ENCODE data around the gene NMNAT1.
"Not testable (repeated sequence)": the region's sequence is repeated elsewhere in the genome, so short reads cannot be mapped to it uniquely, and the experiment has no call there.

Gene NMNAT1

DNA sequence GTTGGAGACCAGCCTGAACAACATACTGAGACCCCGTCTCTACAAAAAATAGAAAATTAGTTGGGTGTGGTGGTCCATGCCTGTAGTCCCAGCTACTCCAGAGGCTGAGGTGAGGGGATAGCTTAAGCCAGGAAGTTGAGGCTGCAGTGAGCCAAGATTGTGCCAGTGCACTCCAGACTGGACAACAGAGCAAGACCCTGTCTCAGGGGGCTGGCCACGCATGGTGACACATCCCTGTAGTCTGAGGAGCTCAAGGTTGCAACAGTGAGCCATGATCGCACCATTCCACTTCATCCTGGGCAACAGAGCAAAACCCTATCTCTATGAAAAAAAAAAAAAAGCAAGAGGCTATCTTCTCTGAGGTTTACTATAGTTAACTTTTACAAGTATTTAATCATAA, 76.8 kb downstream of the NMNAT1 start:
- no peak for DNase-seq (ENCODE audit: low read depth)

DNA sequence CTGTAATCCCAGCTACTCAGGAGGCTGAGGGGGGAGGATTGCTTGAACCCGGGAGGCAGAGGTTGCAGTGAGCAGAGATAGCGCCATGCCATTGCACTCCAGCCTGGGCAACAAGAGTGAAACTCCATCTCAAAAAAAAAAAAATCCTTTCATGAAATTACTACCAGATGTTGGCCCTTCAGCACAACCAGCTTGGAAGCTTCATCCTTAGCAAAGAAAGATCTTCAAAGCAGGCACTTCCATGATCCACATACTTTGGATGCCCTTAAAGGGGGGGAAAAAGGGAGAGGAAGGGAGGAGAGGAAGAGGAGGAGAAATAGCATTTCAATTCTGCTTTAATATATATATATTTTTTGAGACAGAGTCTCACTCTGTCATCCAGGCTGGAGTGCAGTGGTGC, 77.4 kb downstream of the NMNAT1 start:
- DNase-seq (ENCODE audit: low read depth): not testable (repeated sequence)

DNA sequence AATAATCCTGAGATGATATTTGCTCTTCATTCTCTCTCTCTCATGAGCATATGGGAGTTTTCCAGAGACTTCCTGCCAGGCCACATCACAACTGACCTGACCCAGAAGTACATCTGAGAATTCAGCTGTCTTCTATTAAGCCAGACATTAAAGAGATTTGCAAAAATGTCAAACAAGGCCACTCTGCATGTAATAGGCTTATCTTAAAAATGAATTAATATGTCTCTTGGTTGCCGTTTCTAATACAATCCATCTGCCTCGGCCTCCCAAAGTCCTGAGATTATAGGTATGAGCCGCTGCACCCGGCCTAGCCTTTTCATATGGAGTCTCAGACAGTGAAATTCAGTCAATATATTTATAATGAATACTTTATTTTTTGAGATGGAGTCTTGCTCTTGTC, 78.7 kb downstream of the NMNAT1 start:
- DNase-seq (ENCODE audit: low read depth): not testable (repeated sequence)

DNA sequence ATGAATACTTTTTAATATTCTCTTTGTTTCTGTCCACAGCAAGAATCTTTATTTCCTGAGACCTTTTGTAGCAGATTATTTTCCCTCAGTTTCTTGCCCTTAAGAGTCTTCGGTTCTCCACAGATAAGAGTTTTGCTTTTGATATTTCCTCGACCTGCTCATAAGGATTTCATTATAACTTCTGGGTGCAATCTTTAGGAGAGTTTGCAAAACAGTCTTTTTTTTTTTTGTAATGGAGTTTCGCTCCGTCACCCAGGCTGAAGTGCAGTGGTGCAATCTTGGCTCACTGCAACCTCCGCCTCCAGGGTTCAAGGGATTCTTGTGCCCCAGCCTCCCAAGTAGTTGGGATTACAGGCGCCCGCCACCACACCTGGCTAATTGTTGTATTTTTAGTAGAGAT, 79.4 kb downstream of the NMNAT1 start:
- no peak for DNase-seq (ENCODE audit: low read depth)

DNA sequence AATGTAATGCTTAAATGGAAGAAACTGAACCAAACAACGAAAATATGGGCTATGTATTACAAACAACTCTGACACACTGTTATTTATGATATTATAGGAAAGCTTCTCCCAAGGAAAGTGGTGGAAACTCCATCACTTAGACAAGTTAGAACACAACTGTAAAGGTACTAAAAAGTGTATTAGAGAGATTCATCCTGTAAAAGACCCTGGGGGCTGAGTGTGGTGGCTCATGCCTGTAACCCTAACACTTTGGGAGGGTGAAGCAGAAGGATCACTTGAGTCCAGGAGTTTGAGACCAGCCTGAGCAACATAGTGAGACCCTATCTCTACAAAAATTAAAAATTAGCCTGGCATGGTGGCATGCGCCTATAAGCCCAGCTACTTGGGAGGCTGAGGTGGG, 82.1 kb downstream of the NMNAT1 start:
- DNase-seq (ENCODE audit: low read depth): no peak

DNA sequence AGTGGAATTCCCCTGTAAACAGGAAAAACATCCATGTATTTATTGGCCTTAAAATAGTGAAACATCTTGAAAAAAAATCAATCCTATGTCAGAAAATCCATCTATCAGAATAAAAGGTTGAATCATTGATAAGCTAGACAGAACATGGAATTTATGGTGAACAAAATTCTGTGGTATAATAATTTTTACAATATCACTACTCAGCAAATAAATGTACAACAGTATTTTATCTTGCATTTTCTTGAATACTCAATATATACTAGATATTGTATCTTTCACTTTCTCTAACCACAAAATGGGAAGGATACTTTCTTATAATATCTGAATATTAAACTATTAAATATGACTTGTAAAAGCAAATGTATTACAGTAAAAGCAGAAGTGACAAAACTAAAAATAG, 83.8 kb downstream of the NMNAT1 start:
- DNase-seq (ENCODE audit: low read depth): no peak

DNA sequence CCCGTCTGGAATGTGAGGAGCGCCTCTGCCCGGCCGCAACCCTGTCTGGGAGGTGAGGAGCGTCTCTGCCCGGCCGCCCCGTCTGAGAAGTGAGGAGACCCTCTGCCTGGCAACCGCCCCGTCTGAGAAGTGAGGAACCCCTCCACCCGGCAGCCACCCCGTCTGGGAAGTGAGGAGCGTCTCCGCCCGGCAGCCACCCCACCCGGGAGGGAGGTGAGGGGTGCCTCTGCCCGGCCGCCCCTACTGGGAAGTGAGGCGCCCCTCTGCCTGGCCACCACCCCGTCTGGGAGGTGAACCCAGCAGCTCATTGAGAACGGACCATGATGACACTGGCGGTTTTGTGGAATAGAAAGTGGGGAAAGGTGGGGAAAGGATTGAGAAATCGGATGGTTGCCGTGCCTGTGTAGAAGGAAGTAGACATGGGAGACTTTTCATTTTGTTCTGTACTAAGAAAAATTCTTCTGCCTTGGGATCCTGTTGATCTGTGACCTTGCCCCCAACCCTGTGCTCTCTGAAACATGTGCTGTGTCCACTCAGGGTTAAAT, 85.8 kb downstream of the NMNAT1 start:
- not testable (repeated sequence) for DNase-seq (ENCODE audit: low read depth)

DNA sequence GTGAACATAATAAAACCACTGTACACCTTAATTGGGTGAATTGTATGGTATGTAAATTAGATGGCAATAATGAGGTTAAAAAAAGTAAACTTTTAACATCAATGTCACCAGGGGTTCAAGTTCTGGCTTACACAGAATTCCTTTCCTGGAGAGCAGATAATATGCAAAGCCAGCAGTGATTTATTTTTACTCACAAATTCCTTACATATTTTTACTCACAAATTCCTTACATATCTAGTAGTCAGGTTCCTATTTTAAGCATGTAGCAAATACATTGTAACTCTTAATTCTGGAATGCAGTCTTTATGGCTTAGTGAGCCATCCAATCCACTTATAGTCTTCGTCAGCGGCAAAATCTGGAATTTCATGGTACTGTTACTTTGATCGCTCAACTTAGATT, 88.2 kb downstream of the NMNAT1 start:
- DNase-seq (ENCODE audit: low read depth): no peak

DNA sequence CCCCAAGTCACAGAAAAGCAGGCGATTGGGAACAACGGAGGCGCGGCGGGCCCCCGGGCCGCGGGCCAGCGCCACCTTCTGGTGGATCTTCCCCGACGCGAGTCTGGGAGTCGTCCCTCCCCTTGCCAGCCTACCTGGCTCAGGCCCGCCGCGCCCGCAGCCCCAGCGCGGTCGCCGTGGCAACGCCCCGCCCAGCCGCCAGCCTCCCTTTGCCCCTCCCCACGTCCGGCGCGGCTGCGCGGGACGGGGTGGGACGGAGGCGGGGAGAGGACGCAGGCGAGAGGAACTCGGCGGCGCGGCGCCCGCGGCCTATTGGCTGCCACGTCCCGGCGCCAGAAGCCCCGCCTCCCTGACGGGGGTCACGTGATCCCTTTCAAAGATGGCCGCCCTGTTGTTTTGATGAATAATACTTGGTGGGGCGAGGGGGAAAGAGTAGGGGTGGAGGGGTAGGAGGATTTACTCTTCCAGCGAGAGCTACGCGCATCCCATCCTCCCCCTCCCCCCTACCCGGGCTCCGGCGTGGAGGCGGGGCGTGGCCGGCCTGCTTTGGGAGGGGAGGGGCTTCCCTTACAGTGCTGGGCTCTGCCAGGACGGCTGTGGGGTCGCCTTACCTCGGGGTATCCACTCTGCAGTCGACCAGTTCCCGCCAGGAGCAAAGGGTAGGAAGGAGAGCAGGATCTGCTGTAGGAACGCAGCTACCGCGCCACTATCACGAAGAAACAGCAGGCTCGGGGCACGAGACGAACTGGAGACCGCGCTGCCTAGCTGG, 89.5 kb downstream of the NMNAT1 start, which contains the start of gene UBE4B:
Gene UBE4B, plus strand, starts transcription at position 369 of the 769 bp plus-strand sequence. CDS start 713 bp downstream, outside the sequence.
- peak; percentile 96 for DNase-seq (ENCODE audit: low read depth)

DNA sequence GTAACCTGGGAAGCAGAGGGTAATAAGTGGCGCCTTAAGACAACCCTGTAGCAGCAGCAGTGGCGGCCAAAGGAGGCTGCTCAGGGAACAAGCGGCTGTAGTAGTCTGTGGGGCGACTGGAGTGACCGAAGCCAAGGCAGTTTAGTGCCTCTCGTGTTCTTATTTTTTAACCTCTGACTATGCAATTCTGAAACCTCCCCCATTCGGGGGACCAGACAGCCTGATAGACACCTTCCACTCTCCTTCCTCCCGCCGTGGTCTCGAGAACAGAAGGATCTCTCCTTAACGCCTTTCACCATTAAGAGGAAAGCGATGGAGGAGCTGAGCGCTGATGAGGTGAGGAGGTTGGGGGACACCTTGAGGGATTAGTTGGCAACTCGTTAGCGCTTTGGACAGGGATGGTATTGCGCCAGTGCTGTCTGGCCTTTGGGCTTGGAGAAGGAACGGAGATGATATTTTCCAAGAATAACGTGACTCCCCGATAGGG, 90.1 kb downstream of the NMNAT1 start:
- no peak for DNase-seq (ENCODE audit: low read depth)
